NCI-H128 (cell line): ENCODE results near the gene PAQR7.

Source experiments
- DNase-seq: peaks from one replicate; lab custom pipeline; 2025; ENCODE audit not compliant: unreplicated experiment; lab: John Stamatoyannopoulos, UW

The PAQR7 gene

DNA sequence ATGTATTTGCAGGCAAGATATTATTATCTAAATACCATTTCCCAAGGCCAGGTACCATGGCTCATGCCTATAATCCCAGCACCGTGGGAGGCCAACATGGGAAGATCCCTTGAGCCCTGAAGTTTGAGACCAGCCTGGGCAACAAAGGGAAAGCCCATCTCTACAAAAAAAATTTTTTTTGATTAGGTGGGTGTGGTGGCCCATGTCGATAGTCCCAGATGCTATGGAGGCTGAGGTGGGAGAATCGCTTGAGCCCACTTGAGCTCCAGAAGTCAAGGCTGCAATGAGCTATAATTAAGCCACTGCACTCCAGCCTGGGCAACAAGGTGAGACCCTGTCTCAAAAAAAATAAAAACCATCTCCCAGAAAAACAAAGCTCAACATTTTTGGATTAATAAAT lies 28.5 kb upstream of the PAQR7 start:
- DNase-seq: no peak

DNA sequence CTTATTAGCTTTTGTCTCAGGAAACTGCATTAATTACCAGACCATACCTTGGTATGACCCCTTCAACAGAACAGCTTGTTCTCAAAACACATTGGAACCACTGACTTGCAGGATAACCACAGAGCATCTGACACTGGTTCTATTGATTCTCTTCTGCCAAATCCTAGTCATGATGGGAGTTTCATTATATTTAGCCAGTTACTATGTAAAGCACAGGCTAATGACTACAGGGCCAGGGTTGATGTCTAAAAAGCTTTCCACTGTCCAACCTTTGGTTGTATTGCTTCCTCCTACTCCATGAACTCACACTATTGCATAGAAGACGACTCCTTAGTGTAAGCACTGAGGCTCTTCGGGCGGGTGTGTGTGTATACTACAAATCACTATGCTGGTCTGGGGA lies 27.0 kb upstream of the PAQR7 start:
- DNase-seq: no peak

DNA sequence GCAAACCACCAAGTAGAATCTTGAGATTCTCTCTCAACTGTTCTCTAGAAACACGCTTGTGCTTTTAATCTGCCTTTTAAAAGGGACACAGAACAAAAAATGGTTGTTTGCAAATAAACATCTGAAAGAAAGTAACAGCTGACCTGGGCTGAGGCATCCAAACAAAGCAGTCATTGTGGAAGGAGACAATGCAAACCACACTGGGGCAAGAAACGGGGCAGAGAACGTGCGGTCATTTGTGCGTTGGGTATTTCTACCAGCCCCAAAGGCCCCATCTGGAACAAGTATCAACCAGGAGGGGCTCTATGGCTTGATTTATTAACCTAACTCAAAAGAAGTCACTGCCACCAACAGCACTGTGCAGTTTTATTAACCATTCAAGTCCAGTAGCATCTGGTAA lies 24.7 kb upstream of the PAQR7 start:
- DNase-seq: no peak

DNA sequence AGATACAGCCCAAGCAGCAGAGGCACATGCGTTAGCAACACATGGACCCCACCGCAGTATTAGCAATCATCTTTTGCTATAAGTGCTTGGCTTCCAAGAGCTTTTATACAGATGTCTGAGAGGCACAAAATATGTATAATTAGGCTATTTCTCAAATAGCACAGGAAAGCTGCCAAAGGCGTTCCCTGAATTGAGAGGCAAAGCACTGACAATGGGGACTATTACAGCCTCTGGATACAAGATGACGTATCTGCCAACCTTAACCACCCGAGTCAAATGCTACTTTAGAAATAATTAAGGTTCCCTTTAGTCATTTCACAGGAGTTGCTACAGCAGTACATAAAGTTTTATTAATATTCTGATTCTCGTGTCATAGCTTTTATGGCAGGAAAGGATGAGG lies 24.3 kb upstream of the PAQR7 start:
- no peak for DNase-seq

DNA sequence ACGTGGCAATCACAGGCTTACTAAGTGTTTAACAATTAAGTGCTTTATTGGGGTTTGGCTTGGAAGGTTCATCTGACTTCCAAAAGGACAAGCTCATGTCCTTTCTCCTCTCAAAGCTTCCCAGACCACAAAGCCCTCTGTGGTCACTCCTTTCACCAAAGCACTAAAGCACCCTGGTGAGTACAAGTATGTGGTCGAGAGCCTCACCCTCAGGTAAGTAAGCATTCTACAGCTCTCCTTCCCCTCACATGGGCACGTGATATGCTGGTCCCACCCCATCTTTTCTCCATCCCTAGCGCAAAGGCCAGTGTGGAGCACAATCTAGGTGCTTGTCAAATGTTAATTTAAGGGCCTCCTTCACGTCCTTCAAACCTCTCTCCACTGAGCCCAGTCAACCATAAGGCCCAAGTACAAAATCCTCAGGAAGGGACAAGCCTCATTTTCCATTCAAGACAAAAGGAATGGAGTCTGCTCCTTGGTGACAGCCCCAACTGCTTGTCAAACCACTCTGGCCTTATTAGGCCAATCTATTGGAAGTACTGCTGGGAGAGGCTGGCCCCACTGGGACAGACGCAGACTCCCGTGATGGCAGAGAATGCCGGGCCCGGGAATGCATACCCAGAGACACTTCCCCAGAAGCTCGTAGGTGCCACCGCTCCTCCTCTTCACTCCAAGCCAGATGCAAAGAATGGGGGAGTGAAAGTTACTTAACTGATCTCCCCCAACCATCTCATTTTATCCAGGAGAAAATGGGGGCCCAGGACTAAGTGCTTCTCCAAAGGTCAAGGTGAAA lies 22.9 kb upstream of the PAQR7 start:
- DNase-seq: no peak

DNA sequence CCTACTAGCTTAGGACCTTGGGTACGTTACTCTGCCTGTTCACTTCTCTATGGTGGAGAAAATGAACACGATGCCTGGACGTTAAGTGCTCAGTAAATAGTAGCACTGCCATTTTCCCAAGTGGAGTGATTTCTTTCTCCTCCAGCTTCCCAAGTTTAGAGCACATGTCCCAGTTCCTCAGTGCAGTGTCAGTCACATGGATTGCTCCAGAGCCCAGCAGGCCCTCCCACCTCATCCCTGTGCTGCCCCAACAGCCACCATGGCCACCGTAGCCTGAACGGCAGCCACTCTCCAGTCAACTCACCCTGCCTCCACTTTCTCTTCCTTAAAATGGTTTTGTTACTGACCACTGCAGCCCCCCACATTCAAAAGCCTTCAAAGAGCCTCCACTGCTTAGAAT lies 22.2 kb upstream of the PAQR7 start:
- DNase-seq: no peak

DNA sequence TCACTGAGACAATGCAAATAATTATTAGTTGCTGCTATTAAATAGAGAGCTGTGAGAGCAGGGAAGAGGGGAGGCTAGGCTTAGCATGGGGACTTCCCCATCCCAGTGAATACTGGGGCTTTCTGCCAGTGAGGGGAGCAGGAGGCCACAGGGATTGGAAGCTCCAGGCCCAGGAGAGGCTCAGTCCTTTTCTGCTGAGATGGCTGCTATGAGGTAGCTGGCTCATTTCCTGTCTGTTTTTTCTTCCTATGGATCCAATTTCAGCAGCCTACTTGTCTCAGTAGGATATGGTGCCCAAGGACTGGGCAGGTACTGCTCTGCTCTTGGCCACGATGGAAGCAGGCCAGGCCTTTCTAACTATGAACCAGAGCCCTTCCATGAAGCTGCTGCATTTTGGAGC lies 20.8 kb upstream of the PAQR7 start:
- no peak for DNase-seq

DNA sequence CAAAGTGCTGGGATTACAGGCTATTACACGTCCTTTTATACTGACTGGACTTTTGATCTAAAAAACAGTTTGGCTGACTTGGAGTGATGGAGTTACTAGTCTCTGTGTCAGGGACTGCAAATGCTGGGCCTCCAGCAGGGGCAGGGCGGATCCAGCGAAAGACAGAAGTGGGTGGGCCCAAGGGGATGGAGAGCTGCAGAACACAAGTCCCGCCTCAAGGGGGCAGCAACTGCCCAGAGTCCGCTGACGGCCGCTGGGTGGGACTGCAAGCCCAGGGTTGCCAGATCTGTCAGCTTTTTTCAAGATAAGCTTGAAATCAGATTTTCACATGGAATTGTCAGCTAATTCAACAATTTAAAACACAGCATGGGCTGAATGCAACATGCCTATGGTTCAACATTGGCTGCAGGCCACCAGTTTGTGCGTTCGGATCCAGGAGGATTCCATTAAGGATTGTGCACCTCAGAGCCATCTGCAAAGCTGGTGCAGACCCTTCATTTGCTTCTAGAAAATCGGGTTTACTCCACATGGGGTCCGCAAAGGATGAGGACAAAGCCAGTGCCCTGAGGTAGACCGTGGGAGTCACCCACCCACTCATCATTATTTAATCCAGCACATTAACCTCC lies 20.0 kb upstream of the PAQR7 start:
- DNase-seq: peak; percentile 83

DNA sequence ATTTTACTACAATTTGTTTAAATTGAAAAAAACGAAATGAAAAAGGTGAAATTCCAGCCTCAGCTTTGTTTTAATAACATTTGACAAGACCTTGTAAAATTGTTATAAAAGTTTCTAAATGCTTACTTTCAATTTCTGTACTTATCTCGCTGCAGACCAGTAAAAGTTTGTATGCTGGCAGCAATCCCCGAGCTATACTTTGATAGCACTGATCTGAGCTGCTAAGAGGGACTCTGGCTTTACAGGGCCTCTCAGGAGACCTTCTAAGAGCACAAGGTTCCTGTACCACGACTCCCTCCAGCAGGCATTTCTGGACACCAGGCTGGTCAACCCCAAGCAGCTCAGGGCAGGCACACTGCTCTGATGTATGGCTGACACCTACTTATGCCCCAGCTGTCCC lies 17.6 kb upstream of the PAQR7 start:
- DNase-seq: no peak

DNA sequence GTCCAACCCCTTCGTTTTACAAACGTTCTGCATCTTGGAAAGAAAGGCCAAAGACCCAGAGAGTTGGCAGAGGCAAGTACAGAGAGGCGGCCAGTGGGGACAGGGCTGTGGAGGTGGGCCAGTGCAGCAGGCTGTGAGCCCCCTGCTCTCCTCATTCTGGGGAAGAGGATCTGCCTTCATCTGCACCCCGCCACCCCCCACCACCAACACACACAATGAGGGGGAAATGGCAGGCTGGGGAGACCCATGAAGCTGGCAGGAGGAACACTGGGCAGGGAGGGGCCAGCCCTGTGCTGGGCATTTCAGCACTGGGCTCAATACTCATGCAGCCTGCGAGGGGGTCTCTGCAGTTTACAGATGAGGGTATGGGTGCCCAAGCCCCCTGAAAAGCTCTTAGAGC lies 16.1 kb upstream of the PAQR7 start:
- DNase-seq: no peak

DNA sequence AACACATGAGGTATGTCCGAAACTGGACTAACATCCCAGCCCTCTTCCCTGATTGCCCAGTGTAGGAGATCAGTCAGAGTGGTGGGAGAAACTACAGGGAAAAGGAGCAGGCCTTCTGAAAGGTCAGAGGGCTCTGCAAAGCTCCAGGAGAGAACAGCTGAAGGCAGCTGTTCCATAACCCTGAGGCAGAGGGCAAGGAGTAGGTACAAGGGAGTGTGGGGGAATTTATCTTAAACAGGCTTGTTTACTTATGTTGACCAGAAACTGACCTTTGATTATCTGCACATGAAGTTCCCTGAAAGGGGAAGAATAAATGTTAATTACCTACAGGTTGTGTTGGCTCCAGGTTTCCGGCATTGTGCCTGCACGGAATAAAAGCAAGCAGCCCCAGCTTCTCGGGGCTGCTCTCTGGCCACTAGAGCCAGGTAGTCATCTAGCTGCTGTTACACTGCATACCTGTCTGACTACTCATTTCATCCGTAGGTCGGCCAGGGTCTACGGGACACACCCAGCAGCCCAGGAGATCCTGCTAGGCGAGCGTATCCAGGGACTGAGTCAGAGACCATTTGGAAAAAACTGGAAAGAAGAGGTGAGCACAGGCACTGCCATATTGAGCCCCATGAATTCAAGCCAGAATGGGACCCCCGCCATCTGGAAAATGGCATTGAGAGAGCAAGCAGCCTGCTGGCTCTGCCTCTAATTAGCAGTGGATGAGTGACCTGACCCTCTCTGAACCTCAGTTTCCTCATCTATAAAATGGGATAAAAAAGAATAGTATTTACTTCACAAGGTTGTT lies 14.9 kb upstream of the PAQR7 start:
- no peak for DNase-seq

DNA sequence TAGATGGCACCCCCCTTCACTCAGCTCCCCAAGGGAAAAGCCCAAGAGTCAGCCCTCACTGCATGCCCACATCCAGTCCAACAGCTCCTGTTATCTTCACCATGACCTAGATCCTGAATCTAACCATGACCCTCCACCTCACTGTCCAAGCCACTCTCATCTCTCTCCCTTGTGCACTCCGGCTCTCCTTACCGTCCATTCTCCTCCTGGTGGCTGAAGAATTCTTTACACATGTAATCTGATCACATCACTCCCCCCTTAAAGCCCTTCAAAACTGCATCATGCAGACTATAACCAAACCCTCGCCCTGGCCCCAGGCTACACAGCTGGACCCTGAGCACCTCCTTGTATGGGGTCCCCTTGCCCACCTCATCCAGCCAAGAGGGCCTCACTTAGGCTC lies 14.0 kb upstream of the PAQR7 start:
- DNase-seq: peak; percentile 38

DNA sequence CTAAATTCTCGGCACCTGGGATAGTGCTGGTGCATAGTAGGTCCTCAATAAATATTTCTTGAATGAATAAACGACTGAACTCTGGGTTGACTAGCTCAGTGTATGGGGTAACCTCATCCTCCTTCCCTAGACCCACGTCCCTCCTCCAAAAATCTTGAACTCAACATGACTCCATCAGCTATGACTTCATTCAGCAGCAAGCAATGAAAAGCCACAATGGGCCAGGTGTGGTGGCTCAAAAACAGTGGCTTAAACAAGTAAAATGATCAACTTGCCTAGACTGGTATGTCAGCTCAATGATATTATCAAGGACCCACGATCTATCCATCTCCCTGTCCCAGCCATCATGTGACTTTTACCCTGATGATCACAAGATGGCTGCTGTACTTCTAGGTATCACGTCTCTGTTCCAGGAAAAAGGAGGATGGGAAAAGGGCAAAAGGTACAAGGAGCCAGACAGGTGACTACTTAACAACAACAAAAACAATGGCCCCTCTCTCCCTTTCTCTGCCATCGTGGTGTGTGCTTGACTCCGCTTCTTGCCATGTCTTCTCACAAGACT lies 13.0 kb upstream of the PAQR7 start:
- DNase-seq: no peak

DNA sequence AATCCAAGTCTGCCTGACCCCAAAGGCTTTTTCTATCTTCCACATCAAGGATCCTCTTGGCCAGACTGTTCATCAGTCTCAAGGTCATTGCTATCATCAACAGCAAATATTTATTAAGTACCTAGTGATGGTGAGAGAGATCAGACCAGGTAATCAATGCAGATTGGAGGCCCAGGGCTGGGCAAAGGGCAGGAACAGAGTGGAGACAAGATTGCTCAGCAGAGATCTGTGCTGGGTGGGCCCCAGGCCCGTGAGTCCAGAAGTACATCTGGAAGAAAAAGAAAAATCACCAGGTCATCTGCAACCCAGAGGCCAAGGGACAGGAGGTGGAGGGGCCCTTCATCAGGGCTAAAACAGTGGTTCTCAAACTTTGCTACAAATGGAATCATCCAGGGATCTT lies 10.1 kb upstream of the PAQR7 start:
- no peak for DNase-seq

DNA sequence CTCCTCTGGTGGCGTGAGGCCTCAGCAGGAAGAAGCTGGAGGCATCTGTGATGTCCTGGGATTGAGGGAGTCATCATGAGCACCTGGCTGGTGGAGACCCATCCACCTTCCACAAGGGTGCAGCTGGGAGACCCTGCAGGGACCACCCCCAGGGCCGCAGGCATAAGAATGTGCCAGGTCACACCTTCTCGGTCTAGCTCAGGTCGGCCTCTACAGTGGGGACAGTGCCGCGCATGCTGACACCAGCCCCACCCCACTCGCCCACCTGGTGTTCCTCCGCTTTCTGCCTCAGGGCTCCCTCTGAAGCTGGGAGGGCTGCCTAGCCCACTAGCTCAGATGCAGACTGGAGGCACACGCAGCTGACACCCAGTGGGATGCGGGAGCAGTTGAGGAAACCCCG lies 5.8 kb upstream of the PAQR7 start:
- DNase-seq: no peak

DNA sequence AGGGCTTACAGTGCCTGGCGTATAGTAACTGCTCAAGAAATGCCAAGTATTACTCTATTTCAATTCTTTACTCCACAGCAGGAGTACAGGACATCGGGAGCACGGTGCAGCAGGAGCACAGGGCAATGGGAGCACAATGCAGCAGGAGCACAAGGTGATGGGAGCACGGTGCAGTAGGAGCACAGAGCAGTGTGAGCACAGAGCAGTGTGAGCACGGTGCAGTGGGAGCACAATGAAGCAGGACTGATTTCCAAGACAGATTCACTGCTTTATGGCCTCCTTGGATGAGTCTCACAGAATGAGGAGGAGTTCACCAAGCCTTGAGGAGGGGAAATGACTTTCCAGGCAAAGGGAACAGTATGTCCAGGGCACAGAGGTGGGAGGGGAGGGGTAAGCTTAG lies 5.0 kb upstream of the PAQR7 start:
- no peak for DNase-seq

DNA sequence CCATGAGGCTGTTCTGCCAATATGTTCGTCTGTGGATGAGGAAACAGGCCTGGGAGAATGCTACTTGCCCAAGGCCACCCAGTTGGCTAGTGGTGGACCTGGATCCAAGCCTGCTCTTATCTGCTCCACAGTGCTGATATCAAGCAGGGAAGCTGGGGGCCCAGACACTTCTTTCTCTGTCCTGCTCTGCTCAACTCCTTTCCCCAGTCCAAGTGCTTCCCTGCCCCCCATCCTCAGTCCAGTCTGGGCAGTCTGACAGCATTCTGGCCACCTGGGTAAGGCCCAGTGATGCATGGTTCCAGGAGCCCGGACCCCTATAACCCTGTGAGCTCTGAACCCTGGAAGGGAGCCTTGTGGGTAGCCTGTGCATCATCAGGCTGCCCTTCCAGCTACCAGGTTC lies 4.2 kb upstream of the PAQR7 start:
- DNase-seq: no peak

DNA sequence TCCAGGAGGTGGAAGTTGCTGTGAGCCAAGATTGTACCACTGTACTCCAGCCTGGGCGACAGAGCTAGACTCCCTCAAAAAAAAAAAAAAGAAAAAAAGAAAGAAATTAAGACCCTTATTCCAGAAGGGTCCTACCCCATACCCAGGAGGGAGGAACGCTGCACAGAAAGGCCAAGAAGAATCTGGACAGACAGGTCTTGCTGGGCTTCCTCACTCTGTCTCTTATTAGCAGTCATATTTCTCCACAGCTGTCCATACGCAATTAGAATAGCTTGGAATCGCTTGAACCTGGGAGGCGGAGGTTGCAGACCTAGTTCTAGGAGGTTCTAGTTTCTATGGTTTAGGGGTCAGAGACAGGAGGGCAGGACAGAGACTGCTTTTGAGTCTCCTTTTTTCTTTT lies 3.2 kb upstream of the PAQR7 start:
- no peak for DNase-seq

DNA sequence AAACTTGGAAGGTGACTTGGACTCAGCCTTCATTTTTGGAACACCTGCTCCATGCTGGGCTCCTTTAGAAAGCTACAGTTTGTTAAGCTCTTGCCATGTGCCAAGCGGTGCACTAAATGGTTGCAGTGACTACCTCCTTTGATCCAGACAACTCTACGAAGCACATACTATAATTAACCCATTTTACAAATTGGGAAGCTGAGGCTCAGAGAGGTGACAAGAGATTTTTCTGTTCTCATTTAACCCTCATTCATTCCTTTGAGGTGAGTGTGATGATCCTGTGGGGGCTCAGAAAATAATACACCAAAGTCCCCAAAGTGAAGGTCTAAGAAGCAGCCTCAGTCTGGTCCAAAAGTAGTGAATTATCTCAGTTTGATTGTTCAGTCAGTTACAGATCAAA lies 1.6 kb upstream of the PAQR7 start:
- no peak for DNase-seq

DNA sequence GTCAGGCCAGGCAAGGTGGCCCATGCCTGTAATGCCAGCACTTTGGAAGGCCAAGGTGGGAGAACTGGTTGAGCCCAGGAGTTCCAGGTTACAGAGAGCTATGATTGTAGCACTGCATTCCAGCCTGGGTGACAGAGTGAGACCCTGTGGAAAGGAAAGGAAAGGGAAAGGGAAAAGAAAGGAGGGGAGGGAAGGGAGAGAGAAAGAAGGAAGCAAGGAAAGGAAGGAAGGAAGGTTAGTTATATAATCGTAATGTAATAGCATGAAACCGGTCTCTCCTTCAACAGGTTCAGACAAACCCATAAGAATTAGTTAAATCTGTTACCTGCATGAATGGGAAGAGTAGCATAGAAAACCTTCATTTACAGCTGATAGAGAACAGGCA lies 1.2 kb upstream of the PAQR7 start:
- no peak for DNase-seq

DNA sequence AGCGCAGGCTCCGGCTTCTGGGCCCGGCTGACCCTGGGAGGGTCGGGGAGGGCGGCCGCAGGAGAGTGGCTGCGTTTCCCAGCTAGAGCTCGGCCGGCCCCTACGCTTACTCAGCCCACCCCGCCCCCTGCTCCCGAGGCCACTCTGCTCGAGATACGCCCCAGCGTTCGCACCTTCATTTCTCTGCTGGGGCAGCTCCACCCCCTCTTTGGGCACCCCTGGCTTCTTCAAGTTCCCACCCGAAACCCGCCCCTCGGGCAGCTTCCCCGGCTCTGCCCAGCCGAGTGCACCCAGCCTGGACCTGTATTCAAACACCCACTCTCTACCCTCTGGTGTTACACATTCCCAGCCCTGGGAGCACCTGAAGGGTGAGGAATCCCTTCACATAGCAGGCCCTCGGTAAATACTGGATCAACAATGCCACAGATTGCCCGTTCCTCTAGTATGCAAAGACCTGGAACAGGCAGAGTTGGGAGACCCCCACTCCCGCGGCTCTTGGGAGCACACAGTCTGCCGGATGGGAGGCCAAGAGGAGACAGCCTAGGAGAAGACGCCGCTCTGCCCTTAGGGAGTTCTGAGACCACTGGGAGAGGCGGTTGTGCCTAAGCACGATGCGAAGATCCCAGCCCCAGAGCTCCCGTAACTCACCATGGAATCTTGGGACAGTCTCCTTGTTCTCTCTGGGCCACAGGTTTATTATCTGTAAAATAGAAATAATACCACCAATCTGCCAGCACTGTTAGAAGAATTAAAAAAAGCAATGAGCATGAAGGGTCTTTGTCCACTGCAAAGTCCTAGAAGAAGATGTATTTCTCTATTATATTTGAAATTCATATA lies 566 bp upstream of the PAQR7 start:
- DNase-seq: no peak
